ENCODE measurements around the gene TPCN2.

DNA sequence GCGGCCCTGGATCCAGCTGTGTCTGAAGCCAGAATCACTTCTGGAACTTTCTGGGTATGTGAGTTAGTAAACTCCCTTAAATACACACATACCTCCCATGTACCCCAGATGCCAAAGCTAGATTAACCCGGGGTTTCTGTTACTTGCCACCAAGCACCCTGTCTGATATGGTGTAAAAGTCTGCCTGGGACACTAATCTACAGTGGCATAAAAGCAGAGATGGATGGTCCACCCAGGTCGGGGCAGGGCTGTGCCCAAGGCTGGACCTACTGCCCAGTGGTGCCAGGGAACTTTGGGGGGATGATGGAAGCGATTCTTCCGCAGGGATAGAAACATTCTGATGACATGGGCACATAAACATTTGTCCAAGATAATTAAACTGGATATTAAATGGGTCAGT, 48.3 kb upstream of the TPCN2 start:
- TF ChIP-seq EP300 (IDR thresholded peaks at IDR 0.05) (no peak), CTCF (IDR thresholded peaks at IDR 0.05) (no peak), POLR2A (IDR thresholded peaks at IDR 0.05) (no peak)
